ENCODE measurements around the gene IRGQ.

Gene IRGQ

GRCh38 chr19:43562226-43562697 is 33.7 kb downstream of the IRGQ start:
- TF ChIP-seq CTCF (conservative IDR thresholded peaks at IDR 0.05) (no peak), ZFX (IDR thresholded peaks at IDR 0.05) (no peak)
- H3K27ac ChIP-seq = no peak overlapping the region

- no peak overlapping the region for H3K27ac ChIP-seq
- TF ChIP-seq CTCF (conservative IDR thresholded peaks at IDR 0.05) (no peak), ZFX (IDR thresholded peaks at IDR 0.05) (no peak)
These were observed 34.6 kb downstream of the IRGQ start for GRCh38 chr19:43561139-43561970.

- no peak overlapping the region for H3K27ac ChIP-seq
- no peak for TF ChIP-seq ZFX (IDR thresholded peaks at IDR 0.05)
- no peak for TF ChIP-seq CTCF (conservative IDR thresholded peaks at IDR 0.05)
These were observed 35.2 kb downstream of the IRGQ start for GRCh38 chr19:43560687-43561086.

GRCh38 chr19:43555185-43555770 is 40.7 kb downstream of the IRGQ start:
- TF ChIP-seq ZFX (IDR thresholded peaks at IDR 0.05) = no peak
- TF ChIP-seq CTCF (conservative IDR thresholded peaks at IDR 0.05) = peak; percentile 74

GRCh38 chr19:43554317-43554895 is 41.5 kb downstream of the IRGQ start:
- no peak for TF ChIP-seq ZFX (IDR thresholded peaks at IDR 0.05)
- TF ChIP-seq CTCF (conservative IDR thresholded peaks at IDR 0.05) = no peak
- H3K27ac ChIP-seq = no peak overlapping the region

More at GRCh38 chr19:43555185-43555770, 40.7 kb downstream of the IRGQ start:
- H3K27ac ChIP-seq = no peak overlapping the region

- no peak for TF ChIP-seq ZFX (IDR thresholded peaks at IDR 0.05)
- H3K27ac ChIP-seq = no peak overlapping the region
These were observed 42.3 kb downstream of the IRGQ start for GRCh38 chr19:43553656-43554055.

- no peak overlapping the region for H3K27ac ChIP-seq
These were observed 43.3 kb downstream of the IRGQ start for GRCh38 chr19:43552616-43553015.

GRCh38 chr19:43552198-43552450 is 43.8 kb downstream of the IRGQ start:
- TF ChIP-seq CTCF (conservative IDR thresholded peaks at IDR 0.05) (no peak), ZFX (IDR thresholded peaks at IDR 0.05) (no peak)
- H3K27ac ChIP-seq = no peak overlapping the region

More at GRCh38 chr19:43552616-43553015, 43.3 kb downstream of the IRGQ start:
- TF ChIP-seq ZFX (IDR thresholded peaks at IDR 0.05) = no peak
